Measurements from ENCODE around the gene TEX36. TPM values are rescaled to one million over a fixed set of nuclear protein-coding genes. Genes with fewer than 3 reads are reported as not detected.

TEX36 gene
- total RNA-seq, 1 experiment from 2014 or later: 1.1 TPM

GRCh38 chr10:125722811-125723210 lies 39.8 kb upstream of the TEX36 start:
- intact Hi-C loops (cut with micrococcal nuclease; ENCODE audit: unreplicated experiment): no loop called here
- POLR2A ChIA-PET (ENCODE audit: unreplicated experiment): no interaction called here
- peaks cover 5% of the 10 kb centered on the region; the same call in 1 of the 2 replicates for H3K9me3 ChIP-seq (ENCODE audit: insufficient read depth, low read depth)
- H3K4me3 ChIP-seq: no peak overlapping the region
- no TSS peak for BruUV-seq (replicated peaks)
- no peaks in the 10 kb centered on the region for H3K9me2 ChIP-seq (ENCODE audit: insufficient read depth)
- no peaks in the 10 kb centered on the region for H4K20me1 ChIP-seq (ENCODE audit: insufficient read depth)
- no peaks in the 10 kb centered on the region for H3K27me3 ChIP-seq (ENCODE audit: insufficient read depth, low read depth)
- H3K27ac ChIP-seq: no peak overlapping the region
- H3K79me2 ChIP-seq (ENCODE audit: low read depth): peaks cover 39% of the 10 kb centered on the region
- H3K4me1 ChIP-seq (replicated peaks; ENCODE audit: insufficient read depth): peaks cover 12% of the 10 kb centered on the region
- H3K4me2 ChIP-seq: no peak overlapping the region
- DNase-seq: no peak
- no peak for TF ChIP-seq EZH2 (IDR thresholded peaks at IDR 0.05; ENCODE audit: low read depth)
- TF ChIP-seq CTCF (conservative IDR thresholded peaks at IDR 0.05): no peak
- peaks cover 35% of the 10 kb centered on the region for H3K36me3 ChIP-seq (ENCODE audit: low read depth)
- CTCF ChIA-PET: no interaction called here
- peaks cover 3% of the 10 kb centered on the region; the same call in 1 of the 2 replicates for H3F3A ChIP-seq (ENCODE audit: insufficient read depth, low read depth)
- H2AFZ ChIP-seq: no peak overlapping the region

- BruUV-seq (replicated peaks): no TSS peak
- H3K27ac ChIP-seq: no peak overlapping the region
- H3K4me2 ChIP-seq: peak overlapping the region; percentile 85
- no peak overlapping the region for H2AFZ ChIP-seq
- DNase-seq: no peak
- no peaks in the 10 kb centered on the region for H4K20me1 ChIP-seq (ENCODE audit: insufficient read depth)
- POLR2A ChIA-PET (ENCODE audit: unreplicated experiment): no interaction called here
- H3K27me3 ChIP-seq (ENCODE audit: insufficient read depth, low read depth): no peaks in the 10 kb centered on the region
- H3F3A ChIP-seq (ENCODE audit: insufficient read depth, low read depth): peaks cover 3% of the 10 kb centered on the region; the same call in 1 of the 2 replicates
- peak overlapping the region; percentile 98; the same call in 1 of the 2 replicates for H3K4me3 ChIP-seq
- H3K4me1 ChIP-seq (replicated peaks; ENCODE audit: insufficient read depth): peaks cover 12% of the 10 kb centered on the region
- peaks cover 39% of the 10 kb centered on the region for H3K79me2 ChIP-seq (ENCODE audit: low read depth)
- peaks cover 10% of the 10 kb centered on the region for H3K9me3 ChIP-seq (ENCODE audit: insufficient read depth, low read depth)
- intact Hi-C loops (cut with micrococcal nuclease; ENCODE audit: unreplicated experiment): no loop called here
- TF ChIP-seq CTCF (conservative IDR thresholded peaks at IDR 0.05) (no peak), EZH2 (IDR thresholded peaks at IDR 0.05; ENCODE audit: low read depth) (no peak)
- H3K9me2 ChIP-seq (ENCODE audit: insufficient read depth): no peaks in the 10 kb centered on the region
- peaks cover 25% of the 10 kb centered on the region for H3K36me3 ChIP-seq (ENCODE audit: low read depth)
- CTCF ChIA-PET: no interaction called here
These were observed 38.1 kb upstream of the TEX36 start for GRCh38 chr10:125721035-125721434.

GRCh38 chr10:125720002-125720382 lies 37.0 kb upstream of the TEX36 start:
- peak overlapping the region; percentile 85 for H3K4me2 ChIP-seq
- peaks cover 3% of the 10 kb centered on the region; the same call in 1 of the 2 replicates for H3F3A ChIP-seq (ENCODE audit: insufficient read depth, low read depth)
- H3K4me1 ChIP-seq (replicated peaks; ENCODE audit: insufficient read depth): peaks cover 12% of the 10 kb centered on the region
- H3K4me3 ChIP-seq: peak overlapping the region; percentile 98
- BruUV-seq (replicated peaks): TSS peak; percentile 55
- TF ChIP-seq CTCF (conservative IDR thresholded peaks at IDR 0.05) (no peak), EZH2 (IDR thresholded peaks at IDR 0.05; ENCODE audit: low read depth) (no peak)
- no peak for DNase-seq
- POLR2A ChIA-PET (ENCODE audit: unreplicated experiment): no interaction called here
- intact Hi-C loops (cut with micrococcal nuclease; ENCODE audit: unreplicated experiment): no loop called here
- peak overlapping the region; percentile 98 for H2AFZ ChIP-seq
- H3K9me3 ChIP-seq (ENCODE audit: insufficient read depth, low read depth): peaks cover 10% of the 10 kb centered on the region
- no peaks in the 10 kb centered on the region for H3K9me2 ChIP-seq (ENCODE audit: insufficient read depth)
- no peaks in the 10 kb centered on the region for H3K27me3 ChIP-seq (ENCODE audit: insufficient read depth, low read depth)
- CTCF ChIA-PET: no interaction called here
- H4K20me1 ChIP-seq (ENCODE audit: insufficient read depth): no peaks in the 10 kb centered on the region
- peaks cover 39% of the 10 kb centered on the region for H3K79me2 ChIP-seq (ENCODE audit: low read depth)
- H3K36me3 ChIP-seq (ENCODE audit: low read depth): peaks cover 25% of the 10 kb centered on the region
- H3K27ac ChIP-seq: peak overlapping the region; percentile 76
